ENCODE data around the gene PTPRG.

GRCh38 chr3:61897848-61898247 is 336.5 kb downstream of the PTPRG start:
- TF ChIP-seq POLR2A (IDR thresholded peaks at IDR 0.05; ENCODE audit: low read depth, low read length): no peak
- TF ChIP-seq TAF1 (IDR thresholded peaks at IDR 0.05; ENCODE audit: borderline replicate concordance, low read depth, low read length): no peak
